ENCODE data around the gene UCK2.
A peak's percentile ranks its signal among the peaks of the same experiment; 100 is the strongest.

The UCK2 gene

GRCh38 chr1:165843304-165843703 is 15.9 kb downstream of the UCK2 start:
- Histone ChIP-seq H4K20me1 (peaks cover 100% of the 10 kb centered on the region), H3K4me2 (peak overlapping the region; percentile 71), H3K9me3 (no peaks in the 10 kb centered on the region), H3K27ac (no peak overlapping the region), H3K36me3 (0 out of 2 replicates have a peak, but pooled peaks cover 4% of the 10 kb centered on the region), H3K9ac (no peak overlapping the region), H3K4me3 (no peak overlapping the region), H3K4me1 (peaks cover 71% of the 10 kb centered on the region), H3K27me3 (no peaks in the 10 kb centered on the region)
- TF ChIP-seq Cebpa-rat (IDR thresholded peaks at IDR 0.05): no peak

GRCh38 chr1:165844114-165844798 is 16.8 kb downstream of the UCK2 start:
- Histone ChIP-seq H3K9ac (no peak overlapping the region), H3K4me1 (peaks cover 68% of the 10 kb centered on the region), H3K9me3 (no peaks in the 10 kb centered on the region), H3K27ac (no peak overlapping the region), H3K27me3 (no peaks in the 10 kb centered on the region), H3K4me2 (peak overlapping the region; percentile 71), H3K4me3 (no peak overlapping the region), H4K20me1 (peaks cover 100% of the 10 kb centered on the region), H3K36me3 (0 out of 2 replicates have a peak, but pooled peaks cover 4% of the 10 kb centered on the region)
- no peak for TF ChIP-seq Cebpa-rat (IDR thresholded peaks at IDR 0.05)

GRCh38 chr1:165844933-165845332 is 17.5 kb downstream of the UCK2 start:
- no peak overlapping the region for H3K9ac ChIP-seq
- 0 out of 2 replicates have a peak, but pooled peaks cover 4% of the 10 kb centered on the region for H3K36me3 ChIP-seq
- peaks cover 72% of the 10 kb centered on the region for H3K4me1 ChIP-seq
- no peaks in the 10 kb centered on the region for H3K27me3 ChIP-seq
- H3K27ac ChIP-seq: no peak overlapping the region
- peaks cover 100% of the 10 kb centered on the region for H4K20me1 ChIP-seq
- no peak overlapping the region for H3K4me3 ChIP-seq
- H3K4me2 ChIP-seq: peak overlapping the region; percentile 71
- H3K9me3 ChIP-seq: no peaks in the 10 kb centered on the region
- TF ChIP-seq Cebpa-rat (IDR thresholded peaks at IDR 0.05): no peak

GRCh38 chr1:165845569-165845968 is 18.2 kb downstream of the UCK2 start:
- H3K4me2 ChIP-seq: peak overlapping the region; percentile 71
- H3K27me3 ChIP-seq: no peaks in the 10 kb centered on the region
- TF ChIP-seq Cebpa-rat (IDR thresholded peaks at IDR 0.05): no peak
- H3K27ac ChIP-seq: no peak overlapping the region
- H4K20me1 ChIP-seq: peaks cover 100% of the 10 kb centered on the region
- H3K9me3 ChIP-seq: no peaks in the 10 kb centered on the region
- no peak overlapping the region for H3K9ac ChIP-seq
- no peak overlapping the region for H3K4me3 ChIP-seq
- H3K4me1 ChIP-seq: peaks cover 78% of the 10 kb centered on the region
- 0 out of 2 replicates have a peak, but pooled peaks cover 4% of the 10 kb centered on the region for H3K36me3 ChIP-seq

GRCh38 chr1:165845992-165846748 is 18.8 kb downstream of the UCK2 start:
- Histone ChIP-seq H4K20me1 (peaks cover 100% of the 10 kb centered on the region), H3K27me3 (no peaks in the 10 kb centered on the region), H3K4me3 (no peak overlapping the region), H3K4me2 (peak overlapping the region; percentile 71), H3K9ac (no peak overlapping the region), H3K4me1 (peaks cover 83% of the 10 kb centered on the region), H3K36me3 (0 out of 2 replicates have a peak, but pooled peaks cover 4% of the 10 kb centered on the region), H3K27ac (no peak overlapping the region), H3K9me3 (no peaks in the 10 kb centered on the region)
- TF ChIP-seq Cebpa-rat (IDR thresholded peaks at IDR 0.05): no peak

GRCh38 chr1:165847486-165847885 is 20.1 kb downstream of the UCK2 start:
- no peak overlapping the region for H3K27ac ChIP-seq
- H3K9me3 ChIP-seq: no peaks in the 10 kb centered on the region
- H3K36me3 ChIP-seq: 0 out of 2 replicates have a peak, but pooled peaks cover 4% of the 10 kb centered on the region
- TF ChIP-seq Cebpa-rat (IDR thresholded peaks at IDR 0.05): no peak
- peaks cover 100% of the 10 kb centered on the region for H4K20me1 ChIP-seq
- no peak overlapping the region for H3K4me2 ChIP-seq
- no peak overlapping the region for H3K9ac ChIP-seq
- no peaks in the 10 kb centered on the region for H3K27me3 ChIP-seq
- H3K4me1 ChIP-seq: peaks cover 83% of the 10 kb centered on the region
- H3K4me3 ChIP-seq: no peak overlapping the region

GRCh38 chr1:165849353-165850133 is 22.1 kb downstream of the UCK2 start:
- TF ChIP-seq Cebpa-rat (IDR thresholded peaks at IDR 0.05): no peak
- Histone ChIP-seq H3K9ac (no peak overlapping the region), H4K20me1 (peaks cover 100% of the 10 kb centered on the region), H3K27me3 (no peaks in the 10 kb centered on the region), H3K27ac (peak overlapping the region; percentile 77), H3K4me2 (peak overlapping the region; percentile 93), H3K9me3 (no peaks in the 10 kb centered on the region), H3K36me3 (0 out of 2 replicates have a peak, but pooled peaks cover 4% of the 10 kb centered on the region), H3K4me3 (no peak overlapping the region), H3K4me1 (peaks cover 83% of the 10 kb centered on the region)

GRCh38 chr1:165851034-165851658 is 23.7 kb downstream of the UCK2 start:
- Histone ChIP-seq H3K27me3 (no peaks in the 10 kb centered on the region), H3K4me2 (peak overlapping the region; percentile 93), H3K9ac (peak overlapping the region; percentile 64), H3K4me3 (peak overlapping the region; percentile 46; the same call in 1 of the 2 replicates), H3K36me3 (0 out of 2 replicates have a peak, but pooled peaks cover 4% of the 10 kb centered on the region), H4K20me1 (peaks cover 100% of the 10 kb centered on the region), H3K9me3 (no peaks in the 10 kb centered on the region), H3K4me1 (peaks cover 83% of the 10 kb centered on the region), H3K27ac (peak overlapping the region; percentile 77)
- TF ChIP-seq Cebpa-rat (IDR thresholded peaks at IDR 0.05): peak; percentile 79

- Histone ChIP-seq H3K4me3 (no peak overlapping the region), H3K9me3 (no peaks in the 10 kb centered on the region), H3K27ac (no peak overlapping the region), H3K9ac (no peak overlapping the region), H3K4me1 (peaks cover 92% of the 10 kb centered on the region), H4K20me1 (peaks cover 100% of the 10 kb centered on the region), H3K4me2 (peak overlapping the region; percentile 93), H3K27me3 (no peaks in the 10 kb centered on the region), H3K36me3 (0 out of 2 replicates have a peak, but pooled peaks cover under 1% of the 10 kb centered on the region)
- TF ChIP-seq Cebpa-rat (IDR thresholded peaks at IDR 0.05): no peak
Measured at GRCh38 chr1:165852871-165853270, 25.5 kb downstream of the UCK2 start.

Data from BLaER1 (cell line).